Gastroesophageal sphincter (tissue), 3 donors: Measurements from ENCODE around the gene DPP6.

Experiments
- EP300 ChIP-seq: sonication (generic); formaldehyde crosslinking; IDR thresholded peaks from one replicate; pipeline ENCODE4 v1.6.1; 2017; ENCODE audit warnings: antibody characterized with exemption, mild to moderate bottlenecking
- POLR2A ChIP-seq, 2 donors: fragments of 450-650 bp; IDR thresholded peaks; one replicate each; pipeline ENCODE4 v1.6.1; 2017; ENCODE audit warnings: antibody characterized with exemption in 2 of 2, mild to moderate bottlenecking in 2 of 2, moderate library complexity in 1 of 2
- POLR2AphosphoS5 ChIP-seq: sonication (generic); formaldehyde crosslinking; IDR thresholded peaks from one replicate; pipeline ENCODE4 v1.6.1; 2017; ENCODE audit warnings: antibody characterized with exemption
- TF ChIP-seq, protein P1 (sequence below), 4 experiments: fragments of 200-600 bp in 2 of 4; fragments of 450-650 bp in 2 of 4; sonication (generic) in 1 of 4; IDR thresholded peaks; one replicate each; pipeline ENCODE4 v1.5.1; 2017 to 2019; ENCODE audit warnings: antibody characterized with exemption in 4 of 4, mild to moderate bottlenecking in 2 of 4, moderate library complexity in 2 of 4

DNA sequence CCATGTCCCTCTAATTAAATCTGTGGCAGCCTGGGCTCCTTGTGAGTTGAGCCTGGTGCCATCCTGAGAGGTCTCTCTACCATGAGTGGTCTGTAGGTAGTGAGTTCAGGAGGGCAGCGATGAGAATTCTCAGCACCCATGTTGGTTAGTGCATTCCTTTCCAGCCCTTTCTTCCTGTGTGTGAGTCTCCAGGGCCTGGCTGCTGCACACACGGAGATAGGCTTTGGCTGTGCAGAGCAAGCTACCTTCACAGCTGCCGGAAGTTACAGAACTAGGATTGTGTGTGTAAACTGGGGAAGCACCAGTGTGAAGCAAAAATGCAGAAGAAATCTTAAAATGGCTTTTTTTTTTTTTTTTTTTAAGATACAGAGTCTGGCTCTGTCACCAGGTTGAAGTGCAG is 592.2 kb downstream of the DPP6 start:
- TF ChIP-seq POLR2A (IDR thresholded peaks at IDR 0.05) (no peak), POLR2AphosphoS5 (no peak), EP300 (no peak)
- TF ChIP-seq, protein P1, sequence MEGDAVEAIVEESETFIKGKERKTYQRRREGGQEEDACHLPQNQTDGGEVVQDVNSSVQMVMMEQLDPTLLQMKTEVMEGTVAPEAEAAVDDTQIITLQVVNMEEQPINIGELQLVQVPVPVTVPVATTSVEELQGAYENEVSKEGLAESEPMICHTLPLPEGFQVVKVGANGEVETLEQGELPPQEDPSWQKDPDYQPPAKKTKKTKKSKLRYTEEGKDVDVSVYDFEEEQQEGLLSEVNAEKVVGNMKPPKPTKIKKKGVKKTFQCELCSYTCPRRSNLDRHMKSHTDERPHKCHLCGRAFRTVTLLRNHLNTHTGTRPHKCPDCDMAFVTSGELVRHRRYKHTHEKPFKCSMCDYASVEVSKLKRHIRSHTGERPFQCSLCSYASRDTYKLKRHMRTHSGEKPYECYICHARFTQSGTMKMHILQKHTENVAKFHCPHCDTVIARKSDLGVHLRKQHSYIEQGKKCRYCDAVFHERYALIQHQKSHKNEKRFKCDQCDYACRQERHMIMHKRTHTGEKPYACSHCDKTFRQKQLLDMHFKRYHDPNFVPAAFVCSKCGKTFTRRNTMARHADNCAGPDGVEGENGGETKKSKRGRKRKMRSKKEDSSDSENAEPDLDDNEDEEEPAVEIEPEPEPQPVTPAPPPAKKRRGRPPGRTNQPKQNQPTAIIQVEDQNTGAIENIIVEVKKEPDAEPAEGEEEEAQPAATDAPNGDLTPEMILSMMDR (IDR thresholded peaks at IDR 0.05) = no peak
